22Rv1 (cell line): ENCODE data around the gene ZBTB21.

Experiments
- ZFX ChIP-seq: fragments of 450-650 bp; IDR thresholded peaks from 2 replicates; pipeline ENCODE4 v1.6.1; 2017; ENCODE audit warnings: antibody characterized with exemption, borderline replicate concordance
- TF ChIP-seq, protein P1 (sequence below): fragments of 450-650 bp; IDR thresholded peaks from 2 replicates; pipeline ENCODE4 v1.5.1; 2017; ENCODE audit warnings: mild to moderate bottlenecking

DNA sequence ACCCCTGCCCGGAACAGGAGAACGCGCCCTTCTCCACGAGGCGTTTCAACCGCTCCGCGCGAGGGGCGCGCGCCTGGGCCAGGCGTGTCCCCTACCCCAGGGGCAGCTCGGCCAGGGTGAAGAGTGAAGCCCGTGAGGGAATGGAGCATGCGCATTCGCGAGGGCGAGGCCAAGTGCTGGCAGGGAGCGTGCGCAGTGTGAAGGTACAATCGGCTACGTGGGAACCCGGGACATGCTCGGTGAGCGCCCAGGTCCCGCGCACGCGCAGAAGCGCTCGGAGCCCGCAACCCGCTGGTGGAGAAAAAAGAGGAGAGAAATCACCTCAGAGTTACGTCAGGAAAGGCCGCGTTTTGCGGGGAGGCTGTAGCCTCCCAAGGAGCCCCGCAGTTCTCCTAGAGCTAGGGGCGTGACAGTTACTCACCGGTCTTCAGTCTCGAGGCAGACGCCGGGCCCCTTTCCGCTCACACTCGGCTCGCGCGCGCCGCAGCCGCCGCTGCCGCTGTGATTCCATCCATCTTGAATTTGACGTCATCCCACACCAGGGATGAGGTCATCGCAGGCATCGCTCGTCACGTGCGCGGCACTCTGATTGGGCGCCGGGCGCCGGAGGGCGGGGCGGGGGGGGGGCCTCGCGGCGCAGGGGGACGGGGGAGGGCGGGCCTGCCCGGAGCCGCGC, at the start of gene ZBTB21:
- TF ChIP-seq, protein P1, sequence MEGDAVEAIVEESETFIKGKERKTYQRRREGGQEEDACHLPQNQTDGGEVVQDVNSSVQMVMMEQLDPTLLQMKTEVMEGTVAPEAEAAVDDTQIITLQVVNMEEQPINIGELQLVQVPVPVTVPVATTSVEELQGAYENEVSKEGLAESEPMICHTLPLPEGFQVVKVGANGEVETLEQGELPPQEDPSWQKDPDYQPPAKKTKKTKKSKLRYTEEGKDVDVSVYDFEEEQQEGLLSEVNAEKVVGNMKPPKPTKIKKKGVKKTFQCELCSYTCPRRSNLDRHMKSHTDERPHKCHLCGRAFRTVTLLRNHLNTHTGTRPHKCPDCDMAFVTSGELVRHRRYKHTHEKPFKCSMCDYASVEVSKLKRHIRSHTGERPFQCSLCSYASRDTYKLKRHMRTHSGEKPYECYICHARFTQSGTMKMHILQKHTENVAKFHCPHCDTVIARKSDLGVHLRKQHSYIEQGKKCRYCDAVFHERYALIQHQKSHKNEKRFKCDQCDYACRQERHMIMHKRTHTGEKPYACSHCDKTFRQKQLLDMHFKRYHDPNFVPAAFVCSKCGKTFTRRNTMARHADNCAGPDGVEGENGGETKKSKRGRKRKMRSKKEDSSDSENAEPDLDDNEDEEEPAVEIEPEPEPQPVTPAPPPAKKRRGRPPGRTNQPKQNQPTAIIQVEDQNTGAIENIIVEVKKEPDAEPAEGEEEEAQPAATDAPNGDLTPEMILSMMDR, result no peak
- no peak for TF ChIP-seq ZFX
